HEK293T (cell line): ENCODE data around the gene GTF2H4.

Experiments
- ELF4 ChIP-seq: fragments of 450-650 bp; IDR thresholded peaks from 2 replicates; pipeline ENCODE4 v1.6.1; 2017; ENCODE audit warnings: antibody characterized with exemption
- FOXA1 ChIP-seq: fragments of 450-650 bp; IDR thresholded peaks from 2 replicates; pipeline ENCODE4 v1.6.1; 2016; ENCODE audit warnings: mild to moderate bottlenecking
- FOXM1 ChIP-seq: fragments of 450-650 bp; IDR thresholded peaks from 2 replicates; pipeline ENCODE4 v1.6.1; 2017; ENCODE audit warnings: mild to moderate bottlenecking, borderline replicate concordance

GRCh38 chr6:30875244-30876038 lies 32.6 kb upstream of the GTF2H4 start:
- TF ChIP-seq FOXM1 (no peak), FOXA1 (no peak), ELF4 (no peak)
